Hair follicular keratinocyte (primary cell): ENCODE results near the gene ACOT13. TPM values are rescaled to one million over a fixed set of nuclear protein-coding genes. Genes with fewer than 3 reads are reported as not detected.

Source experiments
- total RNA-seq: library from RNA; depleted of rRNA; stranded (reverse); fragments of >200 nt; gene quantifications from 2 replicates; pipeline ENCODE4 v1.2.3, GENCODE V29; 2015

The ACOT13 gene
- 9.2 and 14.5 TPM in 2 replicates for total RNA-seq

DNA sequence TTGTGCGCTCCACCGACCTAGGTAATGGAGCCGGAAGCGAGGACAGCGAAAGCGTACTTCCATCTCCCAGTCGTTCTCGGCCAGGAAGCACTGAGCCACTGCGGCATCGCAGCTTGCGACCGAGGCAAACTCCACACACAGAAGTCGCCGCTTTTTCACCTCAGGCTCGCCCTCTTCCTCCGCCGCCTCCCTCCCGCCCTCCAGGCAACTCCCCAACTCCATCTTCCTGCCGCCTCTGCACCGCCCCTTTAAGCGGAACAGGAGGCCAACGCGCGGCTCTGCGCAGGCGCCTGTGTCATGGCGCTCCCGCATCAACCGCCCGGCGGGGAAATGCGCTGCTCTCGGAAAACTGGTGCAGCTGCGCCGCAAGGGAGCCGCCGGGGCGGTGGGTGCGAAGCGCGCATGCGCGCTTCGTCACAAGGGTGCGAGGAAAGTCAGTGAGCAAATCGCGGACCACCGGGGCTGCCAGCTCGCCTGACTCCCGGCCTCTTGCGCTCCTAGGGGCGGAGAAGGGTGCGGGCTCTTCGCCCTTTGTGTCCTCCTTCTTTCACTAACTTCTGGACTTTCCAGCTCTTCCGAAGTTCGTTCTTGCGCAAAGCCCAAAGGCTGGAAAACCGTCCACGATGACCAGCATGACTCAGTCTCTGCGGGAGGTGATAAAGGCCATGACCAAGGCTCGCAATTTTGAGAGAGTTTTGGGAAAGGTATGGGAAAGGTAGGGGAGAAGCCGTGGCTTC is at the start of gene ACOT13, which contains the start of gene TDP2:
Gene ACOT13 (plus strand): TSS at position 437 of the 737 bp plus-strand sequence. CDS start 187 bp downstream, at position 624.
Gene TDP2 (minus strand): TSS at position 259 of the 737 bp plus-strand sequence. CDS start 37 bp downstream, at position 222.

GRCh38 chr6:24719125-24719971 is 52.5 kb downstream of the ACOT13 start, which contains the start of gene C6orf62:
C6orf62 (minus strand) TSS chr6:24719154; CDS start chr6:24718668, 486 bp downstream.

Other genes starting within 250 kb of the ACOT13 start
- 0.31 TPM in 1 of 2 replicates, not detected in the other for gene GPLD1, start 177.5 kb upstream of the ACOT13 start, total RNA-seq
- under 0.01 and 0.62 TPM in 2 replicates for gene ALDH5A1, start 172.1 kb upstream of the ACOT13 start, total RNA-seq
- under 0.01 TPM in 1 of 2 replicates, not detected in the other for gene KIAA0319, start 20.9 kb upstream of the ACOT13 start, total RNA-seq
- gene TDP2, start 178 bp upstream of the ACOT13 start, total RNA-seq = 15.4 and 21.4 TPM in 2 replicates
- gene C6orf62, start 52.1 kb downstream of the ACOT13 start, total RNA-seq = 48.2 and 65.8 TPM in 2 replicates
- gene GMNN, start 107.9 kb downstream of the ACOT13 start, total RNA-seq = 21.7 and 43.6 TPM in 2 replicates
- not detected in 2 replicates for gene ARMH2, start 131.8 kb downstream of the ACOT13 start, total RNA-seq